Neural cell (in vitro differentiated cells): ENCODE results near the gene IL9R. TPM values are rescaled to one million over a fixed set of nuclear protein-coding genes. Genes with fewer than 3 reads are reported as not detected.

Experiments used
- H2AFZ ChIP-seq: fragments of 200-600, 300-800 bp; sonication (generic), shearing (Covaris generic); 2 replicates; pipeline ENCODE4 v1.6.0; 2014; ENCODE audit warnings: low read depth, mild to moderate bottlenecking, antibody characterized with exemption, low read length, moderate library complexity
- H3F3A ChIP-seq: fragments of 200-600 bp; shearing (Covaris generic); 2 replicates; pipeline ENCODE4 v1.6.1; 2016; ENCODE audit warnings: mild to moderate bottlenecking, moderate library complexity, mixed read lengths, antibody characterized with exemption, low read length; ENCODE audit not compliant: insufficient read depth, poor library complexity, severe bottlenecking
- H3K27ac ChIP-seq: fragments of 200-600, 300-800 bp; sonication (generic), shearing (Covaris generic); 2 replicates; pipeline ENCODE4 v1.5.1; 2014; ENCODE audit warnings: mild to moderate bottlenecking, low read length, moderate library complexity
- H3K27me3 ChIP-seq: fragments of 300-800, 200-600 bp; sonication (generic), shearing (Covaris generic); 2 replicates; pipeline ENCODE4 v1.6.0; 2014; ENCODE audit warnings: mild to moderate bottlenecking, low read depth, low read length, moderate library complexity; ENCODE audit not compliant: insufficient read depth
- H3K36me3 ChIP-seq: fragments of 300-800, 200-600 bp; sonication (generic), shearing (Covaris generic); 2 replicates; pipeline ENCODE4 v1.5.1; 2014; ENCODE audit warnings: mild to moderate bottlenecking, antibody characterized with exemption, low read length, moderate library complexity; ENCODE audit not compliant: insufficient read depth
- H3K4me2 ChIP-seq: fragments of 300-800, 200-600 bp; sonication (generic), shearing (Covaris generic); 2 replicates; pipeline ENCODE4 v1.6.0; 2014; ENCODE audit warnings: mild to moderate bottlenecking, low read length
- H3K4me3 ChIP-seq: fragments of 300-800, 200-600 bp; sonication (generic), shearing (Covaris generic); 2 replicates; pipeline ENCODE4 v1.5.1; 2014; ENCODE audit warnings: mild to moderate bottlenecking, low read length, moderate library complexity
- H3K79me2 ChIP-seq: fragments of 200-600 bp; shearing (Covaris generic); replicated peaks from 2 replicates; pipeline ENCODE4 v1.6.0; 2014; ENCODE audit warnings: mild to moderate bottlenecking, low read length, moderate library complexity; ENCODE audit not compliant: insufficient read depth
- H3K9ac ChIP-seq: fragments of 300-800, 200-600 bp; sonication (generic), shearing (Covaris generic); 2 replicates; pipeline ENCODE4 v1.6.1; 2016; ENCODE audit warnings: mild to moderate bottlenecking, low read length, mixed read lengths
- H3K9me2 ChIP-seq: fragments of 200-600 bp; shearing (Covaris generic); 2 replicates; pipeline ENCODE4 v1.6.1; 2016; ENCODE audit warnings: mild to moderate bottlenecking, low read length, mixed read lengths; ENCODE audit not compliant: insufficient read depth
- H3K9me3 ChIP-seq: fragments of 200-600, 300-800 bp; sonication (generic), shearing (Covaris generic); 2 replicates; pipeline ENCODE4 v1.6.1; 2016; ENCODE audit warnings: mild to moderate bottlenecking, mixed run types, low read length, moderate library complexity, mixed read lengths
- H4K20me1 ChIP-seq: fragments of 200-600 bp; shearing (Covaris generic); 2 replicates; pipeline ENCODE4 v1.6.1; 2016; ENCODE audit warnings: mild to moderate bottlenecking, mixed run types; ENCODE audit not compliant: insufficient read depth
- EP300 ChIP-seq: fragments of 450-650 bp; conservative IDR thresholded peaks from 2 replicates; pipeline ENCODE4 v1.6.1; 2014; ENCODE audit warnings: antibody characterized with exemption, mild to moderate bottlenecking, moderate library complexity; ENCODE audit not compliant: poor library complexity, severe bottlenecking
- EZH2 ChIP-seq: fragments of 200-600, 300-800 bp; shearing (Covaris generic), sonication (generic); IDR thresholded peaks from 2 replicates; pipeline ENCODE4 v1.6.1; 2014; ENCODE audit warnings: antibody characterized with exemption, low read length, borderline replicate concordance, mild to moderate bottlenecking; ENCODE audit not compliant: insufficient read depth, poor library complexity, severe bottlenecking
- MXI1 ChIP-seq: fragments of 450-650 bp; conservative IDR thresholded peaks from 2 replicates; pipeline ENCODE4 v1.6.1; 2014; ENCODE audit warnings: antibody characterized with exemption, mild to moderate bottlenecking; ENCODE audit not compliant: poor library complexity, severe bottlenecking
- POLR2AphosphoS5 ChIP-seq: IDR thresholded peaks from 2 replicates; pipeline ENCODE4 v1.6.1; 2012
- RAD21 ChIP-seq: fragments of 450-650 bp; conservative IDR thresholded peaks from 2 replicates; pipeline ENCODE4 v1.6.1; 2014; ENCODE audit warnings: antibody characterized with exemption, mild to moderate bottlenecking, moderate library complexity
- REST ChIP-seq: IDR thresholded peaks from 2 replicates; pipeline ENCODE4 v1.6.1; 2012; ENCODE audit warnings: borderline replicate concordance
- SMC3 ChIP-seq: fragments of 450-650 bp; conservative IDR thresholded peaks from 2 replicates; pipeline ENCODE4 v1.6.1; 2014; ENCODE audit warnings: antibody characterized with exemption, mild to moderate bottlenecking, moderate library complexity; ENCODE audit not compliant: poor library complexity
- TAF1 ChIP-seq: IDR thresholded peaks from 2 replicates; pipeline ENCODE4 v1.6.1; 2012; ENCODE audit warnings: low read depth
- polyA plus RNA-seq: library from polyadenylated mRNA; depleted of rRNA; stranded (reverse); fragments of >200 nt; gene quantifications from 2 replicates; pipeline ENCODE4 v1.2.3, GENCODE V29; 2014
- TF ChIP-seq, protein P1 (sequence below): fragments of 450-650 bp; IDR thresholded peaks from 2 replicates; pipeline ENCODE4 v1.5.1; 2014; ENCODE audit warnings: antibody characterized with exemption, mild to moderate bottlenecking, moderate library complexity; ENCODE audit not compliant: poor library complexity, severe bottlenecking

The IL9R gene
- polyA plus RNA-seq, 1 donor from 2014 or later: not detected

DNA sequence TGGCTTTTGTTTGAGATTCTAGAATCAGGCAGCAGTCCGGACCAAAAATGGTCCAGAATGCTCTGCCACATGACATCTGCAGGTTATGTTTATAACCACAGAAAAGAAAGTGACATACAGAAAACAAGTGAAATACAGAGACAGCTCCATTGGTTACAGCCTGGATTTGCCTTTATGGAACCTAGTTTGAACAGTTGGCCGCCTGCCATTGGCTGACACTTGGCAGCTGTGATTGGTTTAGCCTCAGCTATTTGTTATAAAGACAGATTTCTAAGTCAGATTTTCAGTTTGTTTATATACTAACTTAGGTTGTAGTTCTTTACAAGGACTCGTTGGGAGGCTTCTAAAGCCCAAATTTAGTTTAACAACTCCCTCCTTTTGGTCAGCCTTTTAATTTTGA lies 40.8 kb upstream of the IL9R start:
- Histone ChIP-seq H3K9ac (no peak overlapping the region), H3K4me2 (no peak overlapping the region), H3F3A (no peaks in the 10 kb centered on the region), H3K27me3 (no peaks in the 10 kb centered on the region), H3K9me2 (no peaks in the 10 kb centered on the region), H3K79me2 (no peaks in the 10 kb centered on the region), H4K20me1 (no peaks in the 10 kb centered on the region), H3K9me3 (no peaks in the 10 kb centered on the region), H3K4me3 (no peak overlapping the region), H3K36me3 (no peaks in the 10 kb centered on the region), H3K27ac (no peak overlapping the region), H2AFZ (no peak overlapping the region)
- TF ChIP-seq POLR2AphosphoS5 (no peak), SMC3 (no peak), TAF1 (no peak)

DNA sequence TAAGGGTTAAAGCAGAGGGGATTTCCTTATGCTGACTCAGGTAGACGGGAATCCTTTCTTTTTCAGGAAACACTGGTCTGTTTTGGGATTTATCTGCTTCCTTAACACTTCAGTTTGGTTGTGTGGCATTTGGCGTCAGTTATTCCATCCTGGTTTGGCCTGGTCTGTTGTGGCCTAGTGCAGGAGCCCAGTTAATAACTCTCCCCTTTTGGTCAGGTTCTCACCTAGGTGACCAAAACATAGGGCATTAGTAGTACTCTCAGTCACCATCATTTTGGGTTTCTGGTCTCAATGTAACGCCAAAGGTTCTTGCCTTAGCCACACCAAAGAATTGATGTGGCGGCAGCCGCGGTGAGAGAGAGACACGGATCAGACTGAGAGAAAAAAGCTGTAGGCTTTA lies 39.7 kb upstream of the IL9R start:
- H4K20me1 ChIP-seq: no peaks in the 10 kb centered on the region
- H3K79me2 ChIP-seq: no peaks in the 10 kb centered on the region
- no peak overlapping the region for H2AFZ ChIP-seq
- H3K4me3 ChIP-seq: no peak overlapping the region
- H3K9me3 ChIP-seq: no peaks in the 10 kb centered on the region
- H3K4me2 ChIP-seq: no peak overlapping the region
- H3K27me3 ChIP-seq: no peaks in the 10 kb centered on the region
- H3F3A ChIP-seq: no peaks in the 10 kb centered on the region
- TF ChIP-seq SMC3: no peak
- no peak for TF ChIP-seq MXI1
- H3K27ac ChIP-seq: no peak overlapping the region
- H3K36me3 ChIP-seq: no peaks in the 10 kb centered on the region
- H3K9me2 ChIP-seq: no peaks in the 10 kb centered on the region
- no peak overlapping the region for H3K9ac ChIP-seq

GRCh38 chrX:155959018-155959587 lies 38.4 kb upstream of the IL9R start:
- Histone ChIP-seq H3K9me3 (no peaks in the 10 kb centered on the region), H3K27me3 (no peaks in the 10 kb centered on the region), H3K27ac (no peak overlapping the region), H3K36me3 (no peaks in the 10 kb centered on the region), H4K20me1 (no peaks in the 10 kb centered on the region), H3K79me2 (no peaks in the 10 kb centered on the region), H3K9ac (no peak overlapping the region), H3K4me2 (no peak overlapping the region), H3F3A (no peaks in the 10 kb centered on the region), H2AFZ (no peak overlapping the region), H3K4me3 (no peak overlapping the region), H3K9me2 (no peaks in the 10 kb centered on the region)
- TF ChIP-seq, protein P1, sequence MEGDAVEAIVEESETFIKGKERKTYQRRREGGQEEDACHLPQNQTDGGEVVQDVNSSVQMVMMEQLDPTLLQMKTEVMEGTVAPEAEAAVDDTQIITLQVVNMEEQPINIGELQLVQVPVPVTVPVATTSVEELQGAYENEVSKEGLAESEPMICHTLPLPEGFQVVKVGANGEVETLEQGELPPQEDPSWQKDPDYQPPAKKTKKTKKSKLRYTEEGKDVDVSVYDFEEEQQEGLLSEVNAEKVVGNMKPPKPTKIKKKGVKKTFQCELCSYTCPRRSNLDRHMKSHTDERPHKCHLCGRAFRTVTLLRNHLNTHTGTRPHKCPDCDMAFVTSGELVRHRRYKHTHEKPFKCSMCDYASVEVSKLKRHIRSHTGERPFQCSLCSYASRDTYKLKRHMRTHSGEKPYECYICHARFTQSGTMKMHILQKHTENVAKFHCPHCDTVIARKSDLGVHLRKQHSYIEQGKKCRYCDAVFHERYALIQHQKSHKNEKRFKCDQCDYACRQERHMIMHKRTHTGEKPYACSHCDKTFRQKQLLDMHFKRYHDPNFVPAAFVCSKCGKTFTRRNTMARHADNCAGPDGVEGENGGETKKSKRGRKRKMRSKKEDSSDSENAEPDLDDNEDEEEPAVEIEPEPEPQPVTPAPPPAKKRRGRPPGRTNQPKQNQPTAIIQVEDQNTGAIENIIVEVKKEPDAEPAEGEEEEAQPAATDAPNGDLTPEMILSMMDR: no peak
- TF ChIP-seq EZH2 (no peak), MXI1 (no peak), EP300 (no peak)

DNA sequence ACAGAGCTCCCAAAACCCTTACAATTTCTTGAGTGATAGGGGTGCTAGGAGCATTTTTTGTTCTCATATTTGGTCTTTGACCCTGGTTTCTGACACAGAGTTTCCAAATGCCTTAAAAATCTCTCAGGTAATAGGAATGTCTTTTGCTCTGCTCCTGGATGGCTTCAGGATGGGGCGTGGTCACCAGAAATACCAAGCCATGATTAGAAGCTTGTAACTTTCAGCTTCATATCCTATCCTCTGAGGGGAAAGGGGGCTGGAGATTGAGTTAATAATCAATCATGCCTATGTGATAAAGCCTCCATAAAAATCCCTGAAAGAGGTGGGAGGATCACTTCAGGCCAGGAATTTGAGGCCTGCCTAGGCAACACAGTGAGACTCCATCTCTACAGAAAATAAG lies 34.6 kb upstream of the IL9R start:
- Histone ChIP-seq H3K9ac (no peak overlapping the region), H3K79me2 (no peaks in the 10 kb centered on the region), H3K36me3 (no peaks in the 10 kb centered on the region), H3K4me2 (no peak overlapping the region), H3K4me3 (no peak overlapping the region), H3K9me3 (no peaks in the 10 kb centered on the region), H3K9me2 (no peaks in the 10 kb centered on the region), H2AFZ (no peak overlapping the region), H4K20me1 (no peaks in the 10 kb centered on the region), H3F3A (no peaks in the 10 kb centered on the region), H3K27me3 (no peaks in the 10 kb centered on the region), H3K27ac (no peak overlapping the region)
- TF ChIP-seq EP300 (no peak), POLR2AphosphoS5 (no peak), TAF1 (no peak), RAD21 (no peak), REST (no peak), MXI1 (no peak), EZH2 (no peak), SMC3 (no peak)
- TF ChIP-seq, protein P1: no peak
